HCT116 (cell line): ENCODE measurements around the gene TMEM238L. TPM values are rescaled to one million over a fixed set of nuclear protein-coding genes. Genes with fewer than 3 reads are reported as not detected.

Experiments
- ATAC-seq: fragments of 200-7000 bp; cut with Tn5 transposase; 2 replicates; pipeline ENCODE4 v1.9.1; 2020; ENCODE audit warnings: mild to moderate bottlenecking, moderate library complexity
- BruUV-seq: library from RNA; stranded (reverse); fragments of 400-500 nt; replicated peaks from 2 replicates; lab custom pipeline; 2021; lab: Mats Ljungman, UMichigan
- CTCF ChIA-PET: fragments of 300-600 bp; sonication (Branson Sonifier 250); formaldehyde crosslinking; loops from one replicate; lab custom pipeline; 2021; ENCODE audit warnings: antibody characterized with exemption; lab: Charles Lee
- POLR2A ChIA-PET: fragments of 300-600, 350-600 bp; sonication (Branson Sonifier 250); formaldehyde crosslinking; loops from one replicate; lab custom pipeline; 2021; ENCODE audit warnings: antibody characterized with exemption; lab: Charles Lee
- RAD21 ChIA-PET, 2 experiments: fragments of 300-600 bp; sonication (Branson Sonifier 250); formaldehyde crosslinking; loops; one replicate each; lab custom pipeline; 2023; ENCODE audit warnings: low total read pairs in 2 of 2; ENCODE audit not compliant: uncharacterized antibody in 2 of 2, unreplicated experiment in 2 of 2, low non-redundant PET in 1 of 2; lab: Charles Lee
- DNase-seq: peaks from one replicate; pipeline ENCODE4 v3.0.0-alpha.2; 2010; ENCODE audit warnings: low read depth, low spot score
- H2AFZ ChIP-seq: fragments of 200-600 bp; shearing (Covaris generic), sonication (generic); 2 replicates; pipeline ENCODE4 v1.6.1; 2017; ENCODE audit warnings: low read depth, mixed run types, mixed read lengths, antibody characterized with exemption, low read length; ENCODE audit not compliant: poor library complexity, severe bottlenecking
- H3K27ac ChIP-seq: 2 replicates; pipeline ENCODE4 v1.5.1; 2012; ENCODE audit warnings: low read depth, low read length
- H3K27me3 ChIP-seq: fragments of 200-600 bp; sonication (generic); 2 replicates; pipeline ENCODE4 v1.6.1; 2016; ENCODE audit warnings: mixed run types, low read length, mixed read lengths; ENCODE audit not compliant: insufficient read depth
- H3K36me3 ChIP-seq, 2 experiments: fragments of 200-500 bp in 1 of 2; fragments of 200-600 bp in 1 of 2; sonication (Bioruptor generic) in 1 of 2; sonication (generic) in 1 of 2; 2 replicates each; pipeline versions ENCODE4 v1.5.1 to v1.6.1; 2014 to 2016; ENCODE audit warnings: low read length in 2 of 2, inconsistent platforms in 1 of 2, mixed read lengths in 1 of 2, mixed run types in 1 of 2; ENCODE audit not compliant: insufficient read depth in 2 of 2, control insufficient read depth in 1 of 2
- H3K4me1 ChIP-seq, 2 experiments: fragments of 200-600 bp in 1 of 2; sonication (generic) in 1 of 2; 2 replicates each; pipeline versions ENCODE4 v1.5.1 to v1.6.1; 2012 to 2017; ENCODE audit warnings: low read length in 2 of 2, inconsistent platforms in 1 of 2, mild to moderate bottlenecking in 1 of 2, mixed read lengths in 1 of 2, mixed run types in 1 of 2, moderate library complexity in 1 of 2; ENCODE audit not compliant: insufficient read depth in 2 of 2, control insufficient read depth in 1 of 2
- H3K4me2 ChIP-seq: fragments of 200-600 bp; sonication (generic); 2 replicates; pipeline ENCODE4 v1.6.1; 2017; ENCODE audit warnings: mixed run types, low read length, mixed read lengths
- H3K4me3 ChIP-seq, 2 experiments: fragments of 200-600 bp in 1 of 2; sonication (generic) in 1 of 2; replicated peaks in 1 of 2; 2 replicates each; pipeline ENCODE4 v1.5.1; 2011 to 2016; ENCODE audit warnings: low read length in 2 of 2, control low read depth in 1 of 2, low read depth in 1 of 2, mild to moderate bottlenecking in 1 of 2, mixed read lengths in 1 of 2, mixed run types in 1 of 2
- H3K79me2 ChIP-seq: fragments of 200-600 bp; sonication (generic); 2 replicates; pipeline ENCODE4 v1.6.1; 2017; ENCODE audit warnings: mild to moderate bottlenecking, mixed run types, low read length, moderate library complexity, mixed read lengths; ENCODE audit not compliant: insufficient read depth
- H3K9ac ChIP-seq: fragments of 200-600 bp; sonication (generic); 2 replicates; pipeline ENCODE4 v1.6.1; 2016; ENCODE audit warnings: low read length, mixed read lengths
- H3K9me2 ChIP-seq: fragments of 200-600 bp; sonication (generic), shearing (Covaris generic); 2 replicates; pipeline ENCODE4 v1.6.1; 2017; ENCODE audit warnings: mixed run types, mild to moderate bottlenecking, moderate library complexity; ENCODE audit not compliant: insufficient read depth
- H3K9me3 ChIP-seq, 2 experiments: fragments of 200-500 bp in 1 of 2; fragments of 200-600 bp in 1 of 2; sonication (Bioruptor generic) in 1 of 2; sonication (generic) in 1 of 2; 2 replicates each; pipeline ENCODE4 v1.6.1; 2014 to 2017; ENCODE audit warnings: low read length in 2 of 2, mixed read lengths in 2 of 2, inconsistent platforms in 1 of 2, low read depth in 1 of 2, mild to moderate bottlenecking in 1 of 2, mixed run types in 1 of 2, moderate library complexity in 1 of 2; ENCODE audit not compliant: control insufficient read depth in 1 of 2, insufficient read depth in 1 of 2
- H4K20me1 ChIP-seq: fragments of 200-600 bp; sonication (generic), shearing (Covaris generic); 2 replicates; pipeline ENCODE4 v1.6.1; 2017; ENCODE audit warnings: mixed run types, mild to moderate bottlenecking, moderate library complexity; ENCODE audit not compliant: insufficient read depth
- CBX3 ChIP-seq: IDR thresholded peaks from 2 replicates; pipeline ENCODE4 v1.6.1; 2012; ENCODE audit warnings: low read depth
- CEBPB ChIP-seq: IDR thresholded peaks from 2 replicates; pipeline ENCODE4 v1.6.1; 2012; ENCODE audit warnings: low read depth
- CTCF ChIP-seq, 3 experiments: fragments of 200-600 bp in 1 of 3; sonication (generic) in 1 of 3; IDR thresholded peaks in 2 of 3; conservative IDR thresholded peaks in 1 of 3; 2 replicates each; pipeline ENCODE4 v1.5.1; 2012 to 2017; ENCODE audit warnings: low read depth in 2 of 3, low read length in 2 of 3, antibody characterized with exemption in 1 of 3, borderline replicate concordance in 1 of 3, control low read depth in 1 of 3, mild to moderate bottlenecking in 1 of 3, mixed read lengths in 1 of 3, mixed run types in 1 of 3, moderate library complexity in 1 of 3; ENCODE audit not compliant: insufficient read depth in 1 of 3
- ELF1 ChIP-seq: IDR thresholded peaks from 2 replicates; pipeline ENCODE4 v1.6.1; 2012; ENCODE audit warnings: low read depth, borderline replicate concordance
- EZH2 ChIP-seq: fragments of 200-600 bp; sonication (generic); IDR thresholded peaks from 2 replicates; pipeline ENCODE4 v1.6.1; 2017; ENCODE audit warnings: antibody characterized with exemption, mixed run types
- EZH2phosphoT487 ChIP-seq: fragments of 200-600 bp; IDR thresholded peaks from 2 replicates; pipeline ENCODE4 v1.6.1; 2018; ENCODE audit warnings: antibody characterized with exemption, borderline replicate concordance
- JUND ChIP-seq: IDR thresholded peaks from 2 replicates; pipeline ENCODE4 v1.6.1; 2012
- POLR2A ChIP-seq: IDR thresholded peaks from 2 replicates; pipeline ENCODE4 v1.7.0; 2011; ENCODE audit warnings: borderline replicate concordance; ENCODE audit not compliant: insufficient read depth, insufficient read length; ENCODE audit errors: extremely low read depth
- REST ChIP-seq: IDR thresholded peaks from 2 replicates; pipeline ENCODE4 v1.6.1; 2012; ENCODE audit warnings: low read depth
- SIN3A ChIP-seq: IDR thresholded peaks from 2 replicates; pipeline ENCODE4 v1.6.1; 2012; ENCODE audit warnings: low read depth
- SP1 ChIP-seq: IDR thresholded peaks from 2 replicates; pipeline ENCODE4 v1.6.1; 2012; ENCODE audit warnings: low read depth
- ZFX ChIP-seq: fragments of 450-650 bp; IDR thresholded peaks from 2 replicates; pipeline ENCODE4 v1.6.1; 2017
- intact Hi-C: fragments of 100-400 bp; cut with micrococcal nuclease; formaldehyde crosslinking; loops from 2 replicates; pipeline ENCODE4 v1.10.0; 2022
- total RNA-seq: library from RNA; stranded (reverse); gene quantifications from one replicate; pipeline ENCODE4 v1.2.1, GENCODE V29; 2021; ENCODE audit not compliant: unreplicated experiment
- TF ChIP-seq, protein P1 (sequence below): IDR thresholded peaks from 2 replicates; pipeline ENCODE4 v1.6.1; 2011; ENCODE audit warnings: mild to moderate bottlenecking, low read length, moderate library complexity; ENCODE audit not compliant: insufficient replicate concordance; ENCODE audit errors: extremely low read depth
- TF ChIP-seq, protein P2 (sequence below): IDR thresholded peaks from 2 replicates; pipeline ENCODE4 v1.6.1; 2012
- TF ChIP-seq, protein P3 (sequence below): IDR thresholded peaks from 2 replicates; pipeline ENCODE4 v1.6.1; 2012

The TMEM238L gene
- total RNA-seq, 1 experiment from 2014 or later = not detected

GRCh38 chr17:10806545-10807262, 2.8 kb upstream of the TMEM238L start (continued):
- TF ChIP-seq, protein P1, sequence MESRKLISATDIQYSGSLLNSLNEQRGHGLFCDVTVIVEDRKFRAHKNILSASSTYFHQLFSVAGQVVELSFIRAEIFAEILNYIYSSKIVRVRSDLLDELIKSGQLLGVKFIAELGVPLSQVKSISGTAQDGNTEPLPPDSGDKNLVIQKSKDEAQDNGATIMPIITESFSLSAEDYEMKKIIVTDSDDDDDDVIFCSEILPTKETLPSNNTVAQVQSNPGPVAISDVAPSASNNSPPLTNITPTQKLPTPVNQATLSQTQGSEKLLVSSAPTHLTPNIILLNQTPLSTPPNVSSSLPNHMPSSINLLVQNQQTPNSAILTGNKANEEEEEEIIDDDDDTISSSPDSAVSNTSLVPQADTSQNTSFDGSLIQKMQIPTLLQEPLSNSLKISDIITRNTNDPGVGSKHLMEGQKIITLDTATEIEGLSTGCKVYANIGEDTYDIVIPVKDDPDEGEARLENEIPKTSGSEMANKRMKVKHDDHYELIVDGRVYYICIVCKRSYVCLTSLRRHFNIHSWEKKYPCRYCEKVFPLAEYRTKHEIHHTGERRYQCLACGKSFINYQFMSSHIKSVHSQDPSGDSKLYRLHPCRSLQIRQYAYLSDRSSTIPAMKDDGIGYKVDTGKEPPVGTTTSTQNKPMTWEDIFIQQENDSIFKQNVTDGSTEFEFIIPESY = no peak
- TF ChIP-seq ELF1 (no peak), ZFX (no peak)

- H3K36me3 ChIP-seq = no peaks in the 10 kb centered on the region
- H3K9me2 ChIP-seq = no peaks in the 10 kb centered on the region
- RAD21 ChIA-PET = no interaction called here
- no TSS peak for BruUV-seq
- intact Hi-C loops = no loop called here
- POLR2A ChIA-PET = no interaction called here
- H3K9ac ChIP-seq = no peak overlapping the region
- no peaks in the 10 kb centered on the region for H4K20me1 ChIP-seq
- H3K9me3 ChIP-seq = no peaks in the 10 kb centered on the region
- no peaks in the 10 kb centered on the region for H3K4me1 ChIP-seq
- H3K27me3 ChIP-seq = no peaks in the 10 kb centered on the region
- no peak overlapping the region for H3K4me2 ChIP-seq
- no peaks in the 10 kb centered on the region for H3K79me2 ChIP-seq
- DNase-seq (no peak), ATAC-seq (no peak)
- H2AFZ ChIP-seq = no peak overlapping the region
- no peak overlapping the region for H3K27ac ChIP-seq
- CTCF ChIA-PET = no interaction called here
- H3K4me3 ChIP-seq = no peak overlapping the region
- no peak for TF ChIP-seq POLR2A
- no peak for TF ChIP-seq EZH2phosphoT487
- TF ChIP-seq, protein P2, sequence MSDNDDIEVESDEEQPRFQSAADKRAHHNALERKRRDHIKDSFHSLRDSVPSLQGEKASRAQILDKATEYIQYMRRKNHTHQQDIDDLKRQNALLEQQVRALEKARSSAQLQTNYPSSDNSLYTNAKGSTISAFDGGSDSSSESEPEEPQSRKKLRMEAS = no peak
- TF ChIP-seq SP1 = no peak
- TF ChIP-seq CBX3 = no peak
- TF ChIP-seq, protein P3, sequence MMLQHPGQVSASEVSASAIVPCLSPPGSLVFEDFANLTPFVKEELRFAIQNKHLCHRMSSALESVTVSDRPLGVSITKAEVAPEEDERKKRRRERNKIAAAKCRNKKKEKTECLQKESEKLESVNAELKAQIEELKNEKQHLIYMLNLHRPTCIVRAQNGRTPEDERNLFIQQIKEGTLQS = no peak
- no peak for TF ChIP-seq CEBPB
- no peak for TF ChIP-seq REST
- TF ChIP-seq CTCF (IDR thresholded peaks at IDR 0.05 in 2 of 3, conservative IDR thresholded peaks at IDR 0.05 in 1 of 3; ENCODE audit: borderline replicate concordance in 1 of 3, insufficient read depth in 1 of 3, low read depth in 2 of 3, low read length in 2 of 3) = no peak
- TF ChIP-seq EZH2 = no peak
- TF ChIP-seq, protein P1 = no peak
- TF ChIP-seq JUND = no peak
- no peak for TF ChIP-seq SIN3A
Measured at GRCh38 chr17:10805911-10806310, 2.0 kb upstream of the TMEM238L start.
